ENCODE results near the gene C1orf210. TPM values are rescaled to one million over a fixed set of nuclear protein-coding genes. Genes with fewer than 3 reads are reported as not detected.

Gene C1orf210
- total and polyA plus RNA-seq, 9 of the 15 experiments (the other 6 are each of a cell fraction or from before 2014, with no cell fraction given), result 0.21 TPM; not detected in 8

- H3K27ac ChIP-seq (ENCODE audit: extremely low read depth, low read depth, low read length), result no peak overlapping the region
- in situ Hi-C loops (cut with MboI) (no loop called here), intact Hi-C loops (cut with micrococcal nuclease) (no loop called here)
- peaks cover 0 to 16% of the 10 kb centered on the region in 2 experiments; a peak in 3 of 5 replicates for H3K4me1 ChIP-seq (replicated peaks in 1 of 2; ENCODE audit: control insufficient read depth in 2 of 2, insufficient read depth in 2 of 2, low read length in 2 of 2)
- BruUV-seq (replicated peaks), result no TSS peak
- no peak for DNase-seq (ENCODE audit: extremely low read depth in 1 of 4, low spot score in 3 of 4)
- no peak for FAIRE-seq
- H3K27me3 ChIP-seq (ENCODE audit: control insufficient read depth in 2 of 2, insufficient read depth in 2 of 2, low read length in 2 of 2), result peaks cover 45 to 80% of the 10 kb centered on the region in 2 experiments
- no peak overlapping the region for H2AFZ ChIP-seq (ENCODE audit: low read depth, low read length)
- no peak overlapping the region; a peak in 1 of 4 replicates for H3K9ac ChIP-seq (ENCODE audit: insufficient read depth in 1 of 2, low read depth in 2 of 2, low read length in 2 of 2)
- no peaks in the 10 kb centered on the region for H3K79me2 ChIP-seq (ENCODE audit: control insufficient read depth, insufficient read depth, low read length)
- no peak for ATAC-seq
- WGBS (ENCODE audit: insufficient coverage, low coverage, missing lambda C conversion rate), result 47% methylated on average over 11 of the region's 11 CpGs
- no peaks in the 10 kb centered on the region for H3K36me3 ChIP-seq (ENCODE audit: control insufficient read depth, insufficient read depth, low read length)
- peaks cover 3% of the 10 kb centered on the region for H3K9me1 ChIP-seq (ENCODE audit: control insufficient read depth, insufficient read depth, low read length)
- H4K20me1 ChIP-seq (replicated peaks; ENCODE audit: control insufficient read depth, insufficient read depth, low read length), result peaks cover 8% of the 10 kb centered on the region
- ChIA-PET CTCF (ENCODE audit: low intra/inter-chr PET ratio) (no interaction called here), POLR2A (interaction anchor here (0.6 to 1.2 kb wide), 3 partner anchors 44 to 175 kb away, joined by 3 read pairs; partner anchors contain the start of gene CDC20)
- no peak overlapping the region for H3K4me3 ChIP-seq
- no peaks in the 10 kb centered on the region for H3K9me3 ChIP-seq (replicated peaks; ENCODE audit: control insufficient read depth, insufficient read depth, low read depth, low read length)
- no peak overlapping the region for H3K4me2 ChIP-seq (ENCODE audit: insufficient read depth, low read length)
- TF ChIP-seq MTA3 (IDR thresholded peaks at IDR 0.05; ENCODE audit: borderline replicate concordance) (no peak), CEBPZ (IDR thresholded peaks at IDR 0.05; ENCODE audit: borderline replicate concordance, low read depth, low read length) (no peak), ARID1B (IDR thresholded peaks at IDR 0.05) (no peak), PTTG1 (tag; IDR thresholded peaks at IDR 0.05; ENCODE audit: low read depth) (no peak), CBX3 (IDR thresholded peaks at IDR 0.05; ENCODE audit: borderline replicate concordance in 1 of 2, low read length in 2 of 2) (no peak), CHD2 (IDR thresholded peaks at IDR 0.05; ENCODE audit: low read depth, low read length) (no peak), MAX (CRISPR knock-in tag; IDR thresholded peaks at IDR 0.05) (no peak), ZNF318 (IDR thresholded peaks at IDR 0.05; ENCODE audit: borderline replicate concordance in 1 of 2, low read depth in 1 of 2) (no peak), FOXJ2 (tag; IDR thresholded peaks at IDR 0.05) (no peak)
Measured at GRCh38 chr1:43286115-43286514, 734 bp upstream of the C1orf210 start.
